ENCODE results near the gene EFHC1.

GRCh38 chr6:52553719-52554118, 133.6 kb downstream of the EFHC1 start:
- TF ChIP-seq, protein P1, sequence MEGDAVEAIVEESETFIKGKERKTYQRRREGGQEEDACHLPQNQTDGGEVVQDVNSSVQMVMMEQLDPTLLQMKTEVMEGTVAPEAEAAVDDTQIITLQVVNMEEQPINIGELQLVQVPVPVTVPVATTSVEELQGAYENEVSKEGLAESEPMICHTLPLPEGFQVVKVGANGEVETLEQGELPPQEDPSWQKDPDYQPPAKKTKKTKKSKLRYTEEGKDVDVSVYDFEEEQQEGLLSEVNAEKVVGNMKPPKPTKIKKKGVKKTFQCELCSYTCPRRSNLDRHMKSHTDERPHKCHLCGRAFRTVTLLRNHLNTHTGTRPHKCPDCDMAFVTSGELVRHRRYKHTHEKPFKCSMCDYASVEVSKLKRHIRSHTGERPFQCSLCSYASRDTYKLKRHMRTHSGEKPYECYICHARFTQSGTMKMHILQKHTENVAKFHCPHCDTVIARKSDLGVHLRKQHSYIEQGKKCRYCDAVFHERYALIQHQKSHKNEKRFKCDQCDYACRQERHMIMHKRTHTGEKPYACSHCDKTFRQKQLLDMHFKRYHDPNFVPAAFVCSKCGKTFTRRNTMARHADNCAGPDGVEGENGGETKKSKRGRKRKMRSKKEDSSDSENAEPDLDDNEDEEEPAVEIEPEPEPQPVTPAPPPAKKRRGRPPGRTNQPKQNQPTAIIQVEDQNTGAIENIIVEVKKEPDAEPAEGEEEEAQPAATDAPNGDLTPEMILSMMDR (IDR thresholded peaks at IDR 0.05; ENCODE audit: poor library complexity, severe bottlenecking): no peak
- TF ChIP-seq EP300 (conservative IDR thresholded peaks at IDR 0.05; ENCODE audit: poor library complexity, severe bottlenecking): no peak
- TF ChIP-seq MXI1 (conservative IDR thresholded peaks at IDR 0.05; ENCODE audit: poor library complexity, severe bottlenecking): no peak
- no peak for TF ChIP-seq RAD21 (conservative IDR thresholded peaks at IDR 0.05)
- TF ChIP-seq SMC3 (conservative IDR thresholded peaks at IDR 0.05; ENCODE audit: poor library complexity): no peak

Measured in neural cell (in vitro differentiated cells).